ENCODE data around the gene SLC12A3.

SLC12A3 gene

GRCh38 chr16:56891685-56892084 lies 26.7 kb downstream of the SLC12A3 start:
- DNase-seq (ENCODE audit: low read depth in 2 of 2): no peak

GRCh38 chr16:56892705-56893104 lies 27.7 kb downstream of the SLC12A3 start:
- DNase-seq (ENCODE audit: low read depth in 2 of 2): no peak

GRCh38 chr16:56894331-56894917 lies 29.4 kb downstream of the SLC12A3 start:
- no peak for DNase-seq (ENCODE audit: low read depth in 2 of 2)

GRCh38 chr16:56895813-56896212 lies 30.8 kb downstream of the SLC12A3 start:
- DNase-seq (ENCODE audit: low read depth in 2 of 2): no peak

GRCh38 chr16:56896244-56896643 lies 31.2 kb downstream of the SLC12A3 start:
- DNase-seq (ENCODE audit: low read depth in 2 of 2): no peak

- no peak for DNase-seq (ENCODE audit: low read depth in 2 of 2)
These were observed 32.2 kb downstream of the SLC12A3 start for GRCh38 chr16:56897026-56897799.

GRCh38 chr16:56898847-56899246 lies 33.8 kb downstream of the SLC12A3 start:
- no peak for DNase-seq (ENCODE audit: low read depth in 2 of 2)

GRCh38 chr16:56903866-56904265 lies 38.9 kb downstream of the SLC12A3 start:
- no peak for DNase-seq (ENCODE audit: low read depth in 2 of 2)

- DNase-seq (ENCODE audit: low read depth in 2 of 2): no peak
These were observed 42.4 kb downstream of the SLC12A3 start for GRCh38 chr16:56907401-56907800.

GRCh38 chr16:56909527-56909979 lies 44.5 kb downstream of the SLC12A3 start:
- DNase-seq (ENCODE audit: low read depth in 2 of 2): no peak

- no peak for DNase-seq (ENCODE audit: low read depth in 2 of 2)
These were observed 45.1 kb downstream of the SLC12A3 start for GRCh38 chr16:56910112-56910511.

GRCh38 chr16:56910654-56911539 lies 45.9 kb downstream of the SLC12A3 start:
- no peak for DNase-seq (ENCODE audit: low read depth in 2 of 2)

- DNase-seq (ENCODE audit: low read depth in 2 of 2): no peak
These were observed 47.0 kb downstream of the SLC12A3 start for GRCh38 chr16:56911771-56912571.

GRCh38 chr16:56912746-56913708 lies 48.0 kb downstream of the SLC12A3 start:
- no peak for DNase-seq (ENCODE audit: low read depth in 2 of 2)

- no peak for DNase-seq (ENCODE audit: low read depth in 2 of 2)
These were observed 49.9 kb downstream of the SLC12A3 start for GRCh38 chr16:56914896-56915295.

GRCh38 chr16:56915336-56916119 lies 50.5 kb downstream of the SLC12A3 start:
- DNase-seq (ENCODE audit: low read depth in 2 of 2): no peak

GRCh38 chr16:56916571-56917403 lies 51.8 kb downstream of the SLC12A3 start:
- DNase-seq (ENCODE audit: low read depth in 2 of 2): no peak

GRCh38 chr16:56918467-56919012 lies 53.5 kb downstream of the SLC12A3 start:
- no peak for DNase-seq (ENCODE audit: low read depth in 2 of 2)
